GM21381 (cell line): Measurements from ENCODE around the gene SSC5D.

Source experiments
- ATAC-seq: cut with Tn5 transposase; IDR thresholded peaks from one replicate; pipeline ENCODE4 v1.9.1; 2021; ENCODE audit warnings: mild to moderate bottlenecking, moderate library complexity; ENCODE audit not compliant: unreplicated experiment

SSC5D gene

GRCh38 chr19:55535173-55535964 lies 47.1 kb downstream of the SSC5D start:
- no peak for ATAC-seq

- ATAC-seq = no peak
Observed at GRCh38 chr19:55535965-55536350, 47.7 kb downstream of the SSC5D start.

DNA sequence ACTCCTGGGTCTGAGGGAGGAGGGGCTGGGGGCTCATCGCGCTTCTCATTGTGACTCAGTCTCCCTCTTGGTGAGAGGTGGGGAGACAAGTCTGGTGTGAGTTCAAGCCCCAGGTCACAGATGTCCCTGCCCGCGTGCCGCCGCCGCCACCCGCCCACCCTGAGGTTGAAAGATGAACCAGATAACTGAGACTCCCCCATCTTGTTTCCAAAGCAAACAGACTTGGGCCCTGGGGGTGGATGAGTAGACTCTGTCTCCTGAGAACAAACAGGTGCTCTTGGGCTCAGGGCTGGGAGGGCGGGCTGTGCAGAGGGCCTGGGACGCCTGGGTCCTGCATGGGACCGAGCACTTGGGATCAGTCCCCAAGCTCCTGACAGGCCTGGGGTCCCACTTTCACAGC lies 48.1 kb downstream of the SSC5D start:
- ATAC-seq = no peak

DNA sequence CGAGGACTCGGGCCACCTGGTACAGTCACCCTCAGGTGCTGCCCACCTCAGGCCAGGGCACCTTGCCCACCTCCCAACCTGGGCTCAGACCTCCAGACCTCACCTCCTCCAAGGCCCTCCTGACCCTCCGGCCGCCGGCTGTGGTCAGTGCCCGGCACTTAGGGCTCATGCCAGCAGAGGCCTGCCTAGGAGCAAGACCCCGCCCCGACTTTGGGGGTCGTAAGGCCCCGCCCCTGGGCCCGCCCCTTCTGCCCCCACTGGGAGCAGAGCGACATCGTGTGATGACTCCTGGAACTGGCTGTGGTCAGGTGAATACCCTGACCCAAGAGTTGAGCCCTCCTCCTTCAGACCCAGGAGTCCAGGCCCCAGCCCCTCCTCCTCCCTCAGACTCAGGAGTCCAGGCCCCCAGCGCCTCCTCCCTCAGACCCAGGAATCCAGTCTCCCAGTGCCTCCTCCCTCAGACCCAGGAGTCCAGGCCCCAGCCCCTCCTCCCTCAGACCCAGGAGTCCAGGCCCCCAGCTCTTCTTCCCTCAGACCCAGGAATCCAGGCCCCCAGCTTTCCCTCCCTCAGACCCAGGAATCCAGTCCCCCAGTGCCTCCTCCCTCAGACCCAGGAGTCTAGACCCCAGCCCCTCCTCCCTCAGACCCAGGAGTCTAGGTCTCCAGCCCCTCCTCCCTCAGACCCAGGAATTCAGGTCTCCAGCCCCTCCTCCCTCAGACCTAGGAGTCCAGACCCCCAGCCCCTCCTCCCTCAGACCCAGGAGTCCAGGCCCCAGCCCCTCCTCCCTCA lies 48.9 kb downstream of the SSC5D start, which contains the start of gene SBK2:
Gene SBK2, minus strand, starts transcription at position 183 of the 790 bp plus-strand sequence. CDS start 839 bp downstream, outside the sequence.
- no peak for ATAC-seq

DNA sequence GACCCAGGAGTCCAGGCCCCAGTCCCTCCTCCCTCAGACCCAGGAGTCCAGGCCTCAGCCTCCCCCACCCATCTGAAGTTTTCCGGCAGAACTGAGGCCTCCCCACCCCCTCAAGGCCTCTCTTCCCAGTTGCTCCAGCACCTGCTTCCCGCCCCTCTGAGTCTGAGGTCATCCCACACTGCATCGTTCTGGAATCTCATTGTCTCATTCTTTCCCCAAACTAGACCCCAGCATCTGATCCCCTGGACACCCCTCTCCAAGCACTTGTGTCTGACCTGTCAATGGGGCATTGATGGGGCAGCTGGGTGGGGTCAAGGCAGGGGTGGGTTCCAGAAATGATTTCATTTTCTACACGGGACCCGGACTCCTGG lies 49.5 kb downstream of the SSC5D start:
- ATAC-seq = no peak

- ATAC-seq = no peak
Observed at GRCh38 chr19:55538132-55538531, 49.9 kb downstream of the SSC5D start.

- no peak for ATAC-seq
Observed at GRCh38 chr19:55539090-55539984, 51.1 kb downstream of the SSC5D start.

GRCh38 chr19:55540619-55541018 lies 52.4 kb downstream of the SSC5D start:
- no peak for ATAC-seq

- no peak for ATAC-seq
Observed at GRCh38 chr19:55541091-55541490, 52.9 kb downstream of the SSC5D start.

DNA sequence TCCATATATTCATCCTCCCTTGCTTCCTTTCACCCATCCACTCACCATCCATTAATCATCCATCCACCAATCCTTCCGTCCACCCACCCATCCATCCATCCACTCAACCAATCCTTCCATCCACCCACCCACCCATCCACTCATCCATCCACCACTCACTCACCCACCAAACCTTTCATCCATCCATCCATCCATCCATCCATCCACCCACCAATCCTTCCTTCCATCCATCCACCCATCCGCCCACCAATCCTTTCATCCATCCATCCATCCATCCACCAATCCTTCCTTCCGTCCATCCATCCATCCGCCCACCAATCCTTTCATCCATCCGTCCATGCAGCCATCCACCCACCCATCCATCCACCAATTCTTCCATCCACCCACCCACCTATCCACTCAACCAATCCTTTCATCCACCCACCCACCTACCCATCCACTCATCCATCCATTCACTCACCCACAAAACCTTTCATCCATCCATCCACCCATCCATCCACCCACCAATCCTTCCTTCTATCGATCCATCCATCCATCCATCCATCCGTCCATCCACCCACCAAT lies 54.1 kb downstream of the SSC5D start:
- ATAC-seq = no peak

- ATAC-seq = no peak
Observed at GRCh38 chr19:55543567-55543966, 55.3 kb downstream of the SSC5D start.

DNA sequence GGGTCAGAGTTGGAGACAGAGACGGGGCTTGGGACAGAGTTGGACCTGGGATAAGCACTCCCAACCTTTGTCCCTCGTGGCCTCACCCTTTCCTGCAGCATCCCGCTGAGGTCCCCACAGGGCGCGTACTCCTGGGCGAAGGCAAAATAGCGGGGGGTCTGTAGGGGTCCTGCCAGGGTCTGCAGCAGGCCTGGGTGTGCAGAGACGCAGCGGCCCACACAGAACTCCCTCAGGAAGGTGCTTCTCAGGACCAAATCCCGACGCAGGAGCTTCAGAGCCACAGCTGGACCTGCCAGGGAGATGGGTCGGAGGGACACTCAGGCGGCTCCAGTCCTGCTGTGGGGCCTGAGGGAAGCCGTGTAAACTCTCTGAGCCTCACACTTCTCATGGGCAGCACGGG lies 55.8 kb downstream of the SSC5D start:
- ATAC-seq = no peak

DNA sequence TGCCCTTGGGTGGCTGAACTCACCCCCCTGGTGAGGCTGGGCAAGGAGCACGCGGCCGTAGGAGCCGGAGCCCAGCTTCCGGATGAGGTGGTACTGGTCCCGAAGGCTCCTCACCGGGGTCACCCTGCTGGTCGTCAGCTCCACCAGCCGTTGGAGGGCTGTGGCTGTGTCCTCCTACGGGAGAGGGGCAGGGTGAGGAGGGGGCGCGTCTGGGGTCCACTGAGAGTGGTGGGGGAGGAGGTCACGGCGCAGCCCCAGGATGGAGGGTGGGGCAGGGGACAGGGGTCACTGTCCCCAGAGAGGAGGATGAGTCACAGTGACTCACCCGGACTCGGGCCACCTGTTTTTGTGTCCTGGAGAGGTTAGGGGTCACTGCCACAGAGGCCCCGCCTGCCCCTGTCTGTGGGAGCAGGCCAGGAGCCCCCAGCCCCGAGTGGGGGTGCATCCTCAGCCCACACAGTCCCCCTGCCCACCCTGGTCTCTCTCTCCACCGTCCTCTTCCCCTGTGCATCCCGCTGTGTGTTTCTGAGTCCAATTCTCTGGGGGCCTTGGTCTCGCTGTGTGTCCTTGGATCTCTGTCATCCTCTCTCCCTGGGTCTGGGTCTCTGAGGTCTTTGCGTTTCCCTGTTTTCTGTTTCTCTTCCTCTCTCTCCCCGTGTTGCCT lies 56.7 kb downstream of the SSC5D start:
- no peak for ATAC-seq

DNA sequence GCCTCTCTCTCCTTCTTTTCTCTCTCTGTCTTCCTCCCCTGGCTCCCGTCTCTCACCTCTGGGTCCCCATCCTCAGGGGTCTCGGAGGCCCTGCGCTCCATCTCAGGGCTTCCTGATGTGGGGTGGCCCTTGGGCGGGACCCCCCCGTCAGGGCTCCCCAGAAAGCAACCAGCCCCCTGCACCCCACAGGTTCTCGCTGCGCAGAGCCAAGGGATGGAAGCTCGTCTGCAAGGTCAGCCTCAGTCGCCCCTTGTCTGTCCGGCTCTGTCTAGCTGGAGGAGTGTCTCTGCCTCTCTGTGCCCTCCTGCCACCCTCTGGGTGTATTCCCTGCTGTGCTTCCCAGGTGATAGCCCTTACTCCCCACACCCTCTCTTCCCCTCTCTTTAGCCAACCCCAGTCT lies 57.2 kb downstream of the SSC5D start, which contains the start of gene SBK3:
Gene SBK3, minus strand, starts transcription at position 101 of the 400 bp plus-strand sequence. Its CDS starts 0 bp downstream, at position 101.
- ATAC-seq = no peak

DNA sequence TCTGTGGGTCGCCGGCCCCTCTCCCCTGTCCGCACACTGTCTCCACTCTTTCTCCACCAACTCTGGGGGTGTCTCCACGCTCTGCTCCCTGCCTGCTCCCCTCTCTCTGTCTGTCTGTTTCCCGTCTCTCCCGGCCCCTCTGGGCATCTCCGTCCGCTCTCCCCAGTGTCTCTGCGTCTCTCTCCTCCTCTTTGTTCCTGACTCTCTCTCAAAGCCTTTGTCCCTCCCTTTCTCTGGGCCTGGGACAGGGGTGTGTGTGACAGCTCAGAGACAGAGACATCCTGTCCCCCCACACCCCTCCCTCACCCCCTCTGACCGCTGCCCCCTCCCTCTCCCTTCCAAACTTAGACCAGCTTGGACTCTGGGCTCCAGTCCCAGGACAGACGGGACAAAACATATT lies 57.8 kb downstream of the SSC5D start:
- ATAC-seq = no peak

GRCh38 chr19:55546822-55547614 lies 58.8 kb downstream of the SSC5D start:
- ATAC-seq = no peak

DNA sequence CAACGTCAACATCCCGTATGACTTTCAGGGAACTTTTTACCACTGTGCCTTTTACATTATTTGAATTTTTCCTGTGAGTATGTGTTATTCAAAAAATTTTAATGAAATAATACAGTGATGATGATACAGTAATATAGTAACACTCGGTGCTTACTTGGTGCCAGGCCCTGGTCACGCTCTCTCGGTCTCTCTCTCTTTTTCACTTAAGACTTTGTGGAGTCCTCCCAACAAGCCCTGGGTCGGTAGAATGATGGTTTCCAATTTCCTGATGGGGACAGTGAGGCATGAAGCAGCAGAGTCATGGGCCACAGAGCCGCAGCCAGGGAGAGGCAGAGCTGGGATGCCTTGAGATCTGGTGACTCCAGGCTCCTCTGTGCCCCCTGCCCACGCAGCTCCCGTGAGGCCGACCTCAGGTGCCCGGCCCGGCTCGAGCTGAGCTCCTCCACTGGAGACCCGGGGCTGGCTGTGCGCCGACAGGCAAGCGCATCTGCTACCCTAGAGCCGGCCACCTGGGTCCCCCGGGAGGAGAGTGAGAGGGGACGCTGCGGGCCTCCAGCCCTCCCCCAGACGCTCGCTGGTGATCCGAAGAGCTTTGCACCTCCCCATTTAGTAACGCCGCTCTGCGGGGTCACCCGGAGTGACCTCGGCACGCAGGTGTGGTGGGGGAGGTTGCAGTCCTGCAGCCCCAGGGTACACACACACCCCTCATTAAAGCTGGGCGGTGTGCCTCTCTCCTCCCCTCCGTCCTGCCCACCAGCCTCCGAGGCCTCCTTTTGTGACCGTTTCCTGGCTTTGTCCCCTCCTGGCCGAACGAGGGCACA lies 61.5 kb downstream of the SSC5D start:
- ATAC-seq = no peak

GRCh38 chr19:55550321-55550650 lies 62.0 kb downstream of the SSC5D start:
- no peak for ATAC-seq

DNA sequence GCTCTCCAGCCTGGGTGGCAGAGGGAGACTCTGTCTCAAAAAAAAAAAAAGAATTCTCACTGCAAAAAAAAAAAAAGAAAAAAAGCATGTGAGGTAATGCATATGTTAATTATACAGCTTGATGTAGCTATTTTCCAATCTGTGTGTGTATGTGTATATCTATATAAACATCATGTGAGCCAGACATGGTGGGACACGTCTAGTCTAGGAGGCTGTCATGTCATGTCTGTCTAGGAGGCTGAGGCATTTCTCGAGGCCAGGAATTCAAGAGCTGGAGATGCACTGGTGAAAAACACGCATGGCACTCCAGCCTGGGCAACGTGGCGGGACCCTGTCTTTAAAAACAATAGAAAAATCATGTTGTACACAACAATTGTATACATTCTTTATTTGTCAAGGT lies 64.0 kb downstream of the SSC5D start:
- no peak for ATAC-seq
